Neural progenitor cell (in vitro differentiated cells): ENCODE data around the gene XIRP1.

ENCODE experiments used
- CTCF ChIP-seq: fragments of 200-600 bp; sonication (generic); IDR thresholded peaks from 2 replicates; pipeline ENCODE4 v1.5.1; 2017; ENCODE audit warnings: antibody characterized with exemption, mild to moderate bottlenecking
- EZH2phosphoT487 ChIP-seq: fragments of 200-600 bp; sonication (generic); IDR thresholded peaks from 2 replicates; pipeline ENCODE4 v1.6.1; 2017; ENCODE audit warnings: antibody characterized with exemption

GRCh38 chr3:39176025-39176714 lies 16.2 kb downstream of the XIRP1 start:
- no peak for TF ChIP-seq CTCF
- no peak for TF ChIP-seq EZH2phosphoT487
